HG03039 (cell line): ENCODE data around the gene PARD3B.
"Not testable (repeated sequence)": the region's sequence is repeated elsewhere in the genome, so short reads cannot be mapped to it uniquely, and the experiment has no call there.

Source experiments
- ATAC-seq: cut with Tn5 transposase; IDR thresholded peaks from one replicate; pipeline ENCODE4 v1.9.1; 2021; ENCODE audit warnings: mild to moderate bottlenecking, moderate library complexity; ENCODE audit not compliant: unreplicated experiment

Gene PARD3B

DNA sequence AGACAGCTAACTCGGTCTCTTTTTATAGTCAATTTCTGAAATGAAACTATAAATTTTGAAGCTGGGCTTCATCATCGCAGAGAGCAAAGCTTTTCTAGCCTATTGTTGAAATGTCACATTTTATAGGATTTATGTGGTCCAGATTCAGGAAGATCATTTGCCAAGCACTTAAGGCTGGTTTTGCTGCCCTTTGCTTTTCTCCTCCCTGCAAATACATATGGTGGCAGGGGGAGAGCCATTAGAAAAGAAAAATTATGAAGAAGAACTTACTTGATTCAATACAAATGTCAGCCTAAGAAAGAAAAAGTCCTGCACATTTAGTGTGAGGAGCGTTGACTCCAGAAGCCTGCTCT, 930.1 kb downstream of the PARD3B start:
- no peak for ATAC-seq

DNA sequence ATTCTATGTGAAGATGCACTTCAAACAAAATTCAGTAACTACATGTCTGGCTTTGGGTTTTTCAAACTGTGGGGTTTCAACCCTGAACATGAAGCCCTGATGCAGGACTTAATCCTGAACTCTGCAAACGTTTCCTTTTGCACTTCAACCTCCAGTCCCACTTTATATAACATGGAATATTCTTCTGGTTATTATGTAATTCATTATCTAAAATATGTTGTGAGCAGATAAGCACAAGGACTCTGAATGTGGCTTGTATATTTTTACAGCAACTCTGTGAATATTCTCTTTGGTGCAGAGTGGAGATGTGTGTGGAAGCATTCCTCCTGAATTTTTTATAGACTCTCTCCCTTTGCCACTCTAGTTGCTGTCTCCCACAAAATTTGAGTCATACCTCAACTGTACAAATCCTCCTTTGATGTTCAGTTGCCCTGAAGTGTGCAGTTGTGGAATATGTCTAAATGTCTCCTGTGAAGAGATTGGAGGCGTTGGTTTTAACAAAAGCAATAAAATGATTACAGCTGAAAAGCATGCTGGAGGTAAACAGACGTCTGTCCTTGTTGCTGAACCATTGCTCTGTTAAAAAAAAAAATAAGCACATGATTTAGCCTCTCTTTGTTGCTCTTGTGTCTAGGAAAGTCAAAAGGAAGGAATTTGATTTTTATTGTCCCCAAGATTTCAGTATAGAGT, 931.9 kb downstream of the PARD3B start:
- ATAC-seq = no peak

DNA sequence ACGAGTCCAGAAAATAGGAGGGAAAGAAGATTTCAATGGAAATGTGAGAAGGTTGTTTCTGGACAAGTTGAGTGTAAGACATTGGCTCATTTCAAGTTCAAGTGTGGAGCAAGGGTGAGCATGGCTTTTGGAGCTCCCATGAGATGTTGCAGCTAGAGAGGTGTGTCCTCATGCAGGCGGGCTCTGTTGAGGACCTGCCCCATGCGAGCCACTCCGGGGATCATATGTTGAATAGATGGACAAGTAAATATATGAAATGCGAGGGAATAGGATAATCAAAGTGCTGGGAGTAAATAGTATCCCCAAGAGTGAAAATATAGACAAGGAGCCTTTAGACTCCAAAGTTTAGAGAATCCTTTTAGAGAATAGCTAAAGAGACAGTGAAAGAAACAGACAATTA, 936.6 kb downstream of the PARD3B start:
- no peak for ATAC-seq

DNA sequence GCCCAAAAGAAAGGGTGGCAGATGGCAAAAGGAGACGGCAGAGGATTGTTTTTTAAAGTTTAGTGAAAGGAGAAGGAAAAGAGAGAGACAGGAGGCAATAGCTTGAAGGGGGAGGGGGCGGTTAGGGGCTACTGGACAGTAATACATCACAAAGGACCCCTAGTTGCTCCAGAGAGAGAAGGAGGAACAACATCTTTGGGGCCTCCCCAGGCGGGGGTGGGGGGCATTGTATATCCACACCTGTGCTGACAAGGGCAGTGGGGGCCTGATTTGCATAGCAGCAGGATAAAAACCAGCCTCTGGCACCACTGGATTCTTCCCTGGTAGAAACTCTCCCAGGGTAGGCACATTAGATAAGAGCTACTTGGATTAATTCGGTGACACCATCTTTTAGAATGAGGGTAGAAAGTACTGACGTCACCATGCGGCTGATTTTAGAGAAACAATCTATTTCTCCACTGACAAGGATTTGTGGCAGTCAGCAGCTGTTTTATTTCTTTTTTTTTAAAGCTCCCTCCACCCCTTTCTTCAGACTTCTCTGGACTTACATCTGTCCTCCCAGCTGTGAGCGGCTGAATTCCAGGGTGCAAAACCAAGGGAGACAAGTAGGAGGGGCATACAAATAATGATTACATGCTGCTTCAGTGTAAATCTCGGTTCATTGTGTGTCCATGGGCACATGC, 937.3 kb downstream of the PARD3B start:
- no peak for ATAC-seq

DNA sequence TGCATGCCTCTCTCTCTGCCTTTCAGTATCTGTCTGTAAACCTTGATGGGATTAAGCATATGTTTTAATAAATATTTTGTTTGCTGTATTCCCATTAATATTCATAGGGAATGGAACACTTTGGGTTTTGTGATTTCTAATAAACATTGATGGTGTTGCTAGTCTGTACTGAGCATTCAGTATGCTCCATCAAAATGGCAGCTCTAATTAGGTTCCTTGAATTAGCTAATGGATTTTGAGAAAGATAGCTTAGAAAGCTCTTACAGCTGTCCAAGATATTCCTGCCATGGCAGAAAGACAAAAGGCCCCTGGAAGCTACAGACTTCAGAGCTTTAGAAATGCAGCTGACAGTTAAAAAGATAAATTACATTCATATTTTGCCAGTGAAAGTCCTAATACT, 937.8 kb downstream of the PARD3B start:
- no peak for ATAC-seq

DNA sequence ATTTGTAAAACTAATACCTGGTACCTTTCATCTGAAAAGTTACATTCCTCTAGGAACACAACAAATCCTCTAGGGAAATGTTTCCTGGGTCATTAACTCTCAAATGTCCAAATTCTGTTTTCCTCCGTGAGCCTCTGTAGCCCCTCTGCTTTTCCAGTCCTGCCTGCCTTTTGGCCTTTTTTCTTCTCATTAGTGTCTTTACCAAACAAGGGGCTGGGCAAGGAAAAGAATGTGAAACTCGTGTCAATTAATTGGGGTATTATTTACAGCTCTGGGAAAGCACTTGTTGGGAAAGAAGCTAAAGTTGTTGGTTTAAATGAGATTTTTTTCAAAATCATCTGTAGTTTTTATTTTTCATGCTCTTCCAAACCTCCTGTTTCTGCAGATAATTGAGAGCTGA, 938.9 kb downstream of the PARD3B start:
- ATAC-seq = no peak

DNA sequence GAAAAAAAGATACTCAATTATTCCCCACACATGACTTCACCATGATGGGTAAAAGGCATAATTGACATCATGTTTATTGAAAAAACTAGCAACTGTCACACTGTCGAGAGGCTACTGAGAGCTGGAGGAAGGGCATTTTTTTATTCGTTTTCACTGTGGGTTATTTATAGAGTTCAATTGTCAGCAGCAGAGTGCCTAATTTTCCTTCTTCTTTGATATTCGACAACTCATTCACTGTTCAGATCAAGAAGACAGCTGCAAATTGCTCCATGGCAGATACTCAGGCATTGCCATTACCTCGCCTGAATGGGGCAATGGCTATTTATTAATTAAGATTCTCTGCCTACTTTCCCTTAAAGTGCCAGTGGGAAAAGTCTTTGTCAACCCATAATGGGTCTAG, 939.5 kb downstream of the PARD3B start:
- no peak for ATAC-seq

DNA sequence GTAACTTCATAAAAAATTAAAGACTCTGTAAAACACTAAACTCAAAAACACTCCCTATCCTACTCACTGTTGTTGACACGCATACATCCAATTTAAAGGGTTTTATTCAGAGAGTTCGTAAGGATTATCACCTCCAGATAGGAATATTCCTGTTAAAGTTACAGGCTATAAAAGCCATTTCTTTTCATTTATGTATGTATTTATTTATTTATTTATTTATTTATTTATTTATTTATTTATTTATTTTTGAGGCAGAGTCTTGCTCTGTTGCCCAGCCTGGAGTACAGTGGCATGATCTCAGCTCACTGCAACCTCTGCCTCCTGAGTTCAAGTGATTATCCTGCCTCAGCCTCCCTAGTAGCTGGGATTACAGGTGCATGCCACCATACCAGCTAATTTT, 948.3 kb downstream of the PARD3B start:
- ATAC-seq = not testable (repeated sequence)

DNA sequence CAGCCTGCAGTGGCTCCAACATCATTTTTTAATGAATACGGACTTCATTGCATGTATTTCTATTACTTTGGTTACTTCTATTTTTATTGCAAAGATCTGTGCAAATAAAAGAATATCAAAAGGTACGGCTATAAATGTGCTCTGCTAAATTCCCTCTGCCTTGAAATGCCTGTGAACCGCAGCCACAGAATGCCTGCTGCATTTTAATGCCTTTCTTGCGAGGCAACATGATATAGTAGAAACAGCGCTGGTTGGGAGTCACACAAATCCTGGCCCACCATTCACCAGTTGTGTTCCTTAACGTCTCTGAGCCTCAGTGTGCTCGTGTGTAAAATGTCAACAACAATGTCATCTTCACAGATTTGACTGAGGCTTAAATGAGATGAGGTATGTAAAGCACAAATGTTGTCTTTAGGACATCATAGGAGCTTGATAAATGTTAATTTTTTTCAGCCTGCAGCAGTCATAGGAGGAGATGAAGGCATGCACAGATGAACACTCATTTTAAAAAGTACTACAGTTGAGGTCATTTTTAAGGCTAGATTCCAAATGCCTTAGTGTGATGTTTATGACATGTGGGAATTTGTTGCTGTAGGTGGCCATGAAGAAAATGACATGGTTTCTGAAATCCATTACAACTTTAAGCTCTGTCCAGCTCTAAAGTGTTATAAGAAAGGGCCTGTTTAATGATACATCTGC, 949.4 kb downstream of the PARD3B start:
- no peak for ATAC-seq

DNA sequence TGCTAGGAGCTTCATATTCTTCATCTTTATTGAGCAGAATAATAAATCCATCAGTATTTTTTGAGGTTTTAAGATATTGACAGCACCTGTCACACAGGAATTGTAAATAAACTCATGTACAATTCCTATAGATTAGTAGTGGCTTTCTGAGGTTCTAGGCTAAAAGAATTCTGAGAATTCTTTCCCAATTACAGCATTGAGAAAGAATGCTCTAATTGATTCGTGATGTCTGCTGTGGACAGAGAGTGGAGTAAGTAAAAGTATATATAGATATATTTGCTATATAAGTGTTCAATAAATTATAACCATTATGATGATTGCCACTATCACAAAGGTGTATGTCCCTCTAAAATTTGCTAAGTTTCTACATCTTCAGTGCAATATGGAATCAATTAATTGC, 950.5 kb downstream of the PARD3B start:
- ATAC-seq = no peak

DNA sequence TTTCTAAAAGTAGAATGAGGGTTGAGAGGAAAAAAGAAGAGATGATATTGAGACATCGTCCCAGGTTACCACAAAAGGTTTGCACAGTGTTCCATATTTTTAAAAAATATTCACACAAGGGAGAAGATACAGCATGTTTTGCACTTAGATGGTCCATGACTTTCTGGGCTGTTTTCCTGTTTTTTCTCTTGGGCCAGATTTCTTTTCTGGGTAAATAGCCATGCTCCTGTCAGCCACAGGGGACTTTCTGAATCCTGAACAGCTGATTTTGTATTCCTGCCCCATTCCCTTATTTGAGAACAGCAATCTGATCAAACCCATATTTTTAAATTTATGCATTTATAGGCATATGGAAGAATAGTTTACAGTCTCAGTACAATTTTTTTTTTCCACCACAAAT, 951.1 kb downstream of the PARD3B start:
- ATAC-seq = no peak

DNA sequence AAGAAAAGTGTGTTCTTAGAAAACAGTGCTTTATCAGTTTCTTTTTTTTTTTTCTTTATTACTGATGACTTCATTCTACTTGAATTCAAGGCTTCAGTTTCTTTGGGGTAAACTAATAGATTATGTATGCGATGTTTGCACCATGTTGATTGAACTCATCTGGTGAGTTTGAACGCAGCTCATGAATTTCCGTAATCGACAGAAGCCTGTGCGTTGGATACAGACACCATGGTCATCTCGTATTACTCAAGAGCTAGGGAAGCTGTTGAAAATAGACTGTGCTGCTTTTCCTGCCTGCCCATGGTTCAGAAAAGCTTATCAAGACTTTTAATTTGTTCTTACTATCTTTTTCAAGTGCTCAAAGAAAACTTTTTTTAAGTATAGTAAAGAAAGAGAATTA, 951.5 kb downstream of the PARD3B start:
- ATAC-seq = no peak

DNA sequence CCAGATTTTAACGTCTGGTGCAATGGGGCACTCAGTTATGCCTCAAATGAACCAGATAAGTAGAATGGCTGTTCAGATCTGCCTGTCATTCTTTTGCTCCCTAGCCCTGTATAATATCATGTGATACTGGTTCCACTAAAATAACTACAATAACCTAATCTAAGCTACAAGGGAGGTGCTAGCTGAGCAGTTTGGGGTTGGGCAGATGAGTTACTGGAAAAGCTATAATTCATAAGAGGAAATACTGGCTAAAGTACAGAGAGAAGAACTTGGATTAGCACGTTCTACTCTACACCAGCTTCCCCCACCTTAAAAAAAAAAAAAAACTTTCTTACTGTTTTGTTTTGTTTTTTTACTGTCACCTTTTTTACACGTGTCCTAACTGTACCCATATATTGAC, 953.7 kb downstream of the PARD3B start:
- ATAC-seq = no peak

DNA sequence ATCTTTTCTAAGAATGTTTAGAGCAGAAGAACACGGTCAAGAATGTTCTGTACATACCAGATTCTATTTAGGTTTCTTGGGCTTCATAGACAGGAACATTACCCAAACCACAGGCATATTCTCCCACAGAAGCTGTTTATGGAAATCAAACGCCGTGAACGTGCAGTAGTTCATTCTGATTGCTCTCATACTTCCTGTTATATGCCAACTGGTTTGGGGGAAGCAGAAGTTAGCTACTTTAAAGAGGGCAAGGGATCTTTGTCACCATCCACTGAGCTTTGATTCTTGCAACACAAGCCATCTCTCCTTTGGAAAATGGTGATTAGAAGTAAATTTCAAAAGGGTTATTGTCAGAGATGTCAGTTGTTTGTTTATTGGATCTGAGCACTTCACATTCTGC, 954.8 kb downstream of the PARD3B start:
- no peak for ATAC-seq

DNA sequence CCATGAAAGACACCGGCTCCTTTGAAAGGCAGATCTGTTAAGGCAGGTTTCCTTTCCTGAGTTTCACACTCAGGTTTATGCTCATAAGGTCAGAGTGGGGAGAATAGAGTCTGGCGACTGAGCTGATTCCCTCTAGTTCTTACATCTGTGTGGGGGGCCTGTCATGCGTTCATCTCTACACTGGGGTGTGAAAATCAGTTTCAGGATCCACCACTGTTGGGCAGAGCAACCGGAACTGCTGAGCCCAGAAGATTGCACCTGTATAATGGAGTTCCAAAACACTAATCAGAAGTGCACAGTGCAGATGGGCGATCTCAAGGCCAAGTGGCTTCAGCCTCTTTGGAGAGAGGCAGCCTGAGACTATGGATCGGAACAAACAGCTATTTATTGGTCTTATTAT, 955.7 kb downstream of the PARD3B start:
- ATAC-seq = no peak

DNA sequence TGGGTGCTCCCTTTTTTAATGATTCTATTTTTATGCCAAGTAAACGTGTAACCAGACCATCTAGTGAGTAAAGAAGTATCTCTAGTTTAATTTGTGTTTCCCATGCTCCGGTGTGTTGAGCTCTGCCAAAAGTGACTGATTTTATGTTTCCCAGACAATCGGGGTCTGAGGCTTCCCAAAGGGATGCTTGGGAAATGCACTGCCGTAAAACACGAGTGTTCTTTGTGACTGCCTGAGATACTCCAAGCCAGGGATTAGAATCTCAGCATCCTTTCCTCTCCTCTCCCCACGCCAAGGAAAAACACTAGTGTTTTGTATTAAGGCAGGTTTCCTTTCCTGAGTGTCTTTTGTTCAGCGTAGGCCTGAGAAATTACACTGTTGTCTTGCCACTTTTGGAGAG, 956.6 kb downstream of the PARD3B start:
- no peak for ATAC-seq

DNA sequence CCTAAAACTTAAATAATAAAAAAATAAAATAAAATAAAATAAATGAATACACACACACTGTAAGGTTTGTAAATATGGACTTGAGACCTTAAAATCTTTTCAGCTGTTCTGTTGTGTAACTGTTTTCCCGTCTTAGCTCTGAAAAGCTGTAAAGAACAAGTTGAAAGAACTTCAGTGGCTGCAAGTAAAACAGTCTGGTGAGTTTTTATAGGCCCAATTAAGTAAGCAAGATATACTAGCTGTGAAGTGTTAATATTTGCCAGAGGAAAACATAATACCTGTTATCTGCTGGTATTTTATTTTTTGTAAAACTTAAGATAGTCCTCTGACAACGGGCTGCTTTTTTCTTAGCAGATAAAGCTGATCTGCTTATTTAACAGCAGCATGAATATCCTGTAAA, 960.1 kb downstream of the PARD3B start:
- no peak for ATAC-seq

DNA sequence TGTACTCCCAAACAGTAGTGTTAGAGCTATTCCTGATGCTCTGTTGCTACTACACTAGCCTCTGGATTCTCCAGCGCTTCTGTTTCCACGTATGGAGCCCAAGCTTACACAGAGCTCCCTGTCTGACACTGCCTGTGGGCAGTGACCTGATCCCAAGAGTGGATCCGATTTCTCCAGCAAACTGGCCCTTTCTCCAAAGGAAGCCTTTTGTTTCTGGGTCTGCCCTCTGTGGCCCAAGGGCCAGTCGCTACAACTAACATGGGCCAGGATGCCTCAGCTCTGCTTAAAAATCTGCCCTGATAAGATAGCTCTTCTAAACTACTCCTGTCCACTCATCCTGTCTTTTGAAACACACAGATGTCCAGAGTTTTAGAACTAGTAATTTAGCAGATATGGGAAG, 964.4 kb downstream of the PARD3B start:
- ATAC-seq = no peak

DNA sequence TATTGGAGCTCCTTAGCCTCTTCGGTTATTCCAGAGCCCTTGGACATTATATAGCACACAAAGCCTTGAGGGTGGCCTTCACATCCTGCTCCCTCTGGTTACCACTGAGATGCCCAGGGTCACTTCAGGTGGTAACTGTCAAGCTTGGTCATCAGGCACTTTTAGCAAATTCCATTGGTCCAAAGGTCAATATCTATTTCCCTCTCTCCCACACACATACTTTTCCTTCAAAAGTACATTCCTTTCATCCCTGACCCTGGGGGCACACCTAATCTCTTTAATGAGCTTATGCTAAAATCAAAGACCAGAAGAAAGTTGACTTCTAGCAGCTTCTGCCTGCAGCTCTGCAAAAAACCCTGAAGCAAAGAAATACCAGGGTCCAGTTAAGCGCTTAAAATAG, 965.1 kb downstream of the PARD3B start:
- no peak for ATAC-seq

DNA sequence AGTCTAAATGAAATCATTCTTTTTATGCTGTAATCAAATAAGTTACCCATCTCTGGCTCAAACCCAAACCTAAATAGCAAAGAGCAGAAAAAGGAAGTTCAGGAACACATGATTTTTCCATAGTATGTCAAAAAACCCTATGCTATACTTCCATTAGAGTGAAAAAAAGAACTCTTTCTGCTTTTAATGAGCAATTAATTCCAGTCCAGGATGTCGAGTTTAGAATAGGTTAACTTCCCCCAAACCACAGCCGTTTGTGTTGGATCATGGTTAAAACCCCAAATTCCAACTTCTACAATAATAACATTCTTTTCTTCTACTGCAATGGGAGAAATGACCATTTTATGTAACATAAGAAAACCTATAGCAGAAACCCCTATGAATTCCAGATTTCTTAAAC, 965.9 kb downstream of the PARD3B start:
- no peak for ATAC-seq

DNA sequence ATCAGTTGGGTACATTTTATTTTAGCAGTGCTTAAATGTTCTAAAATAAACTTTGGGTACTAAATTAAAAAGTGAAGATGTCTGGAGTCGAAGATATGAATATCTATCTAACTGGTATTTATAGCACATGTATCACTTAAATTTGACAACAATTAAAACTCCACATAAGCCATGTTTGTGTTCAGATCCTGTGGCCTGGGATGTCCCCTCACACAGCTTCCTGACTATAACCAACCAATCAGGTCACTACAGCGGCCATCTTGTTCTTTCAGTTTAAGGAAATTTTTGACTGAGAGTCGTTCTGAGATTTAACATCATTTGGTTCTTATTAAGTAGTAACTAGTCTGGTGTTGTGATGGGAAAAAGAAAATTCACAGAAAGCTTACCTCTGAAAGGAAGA, 966.4 kb downstream of the PARD3B start:
- ATAC-seq = no peak

DNA sequence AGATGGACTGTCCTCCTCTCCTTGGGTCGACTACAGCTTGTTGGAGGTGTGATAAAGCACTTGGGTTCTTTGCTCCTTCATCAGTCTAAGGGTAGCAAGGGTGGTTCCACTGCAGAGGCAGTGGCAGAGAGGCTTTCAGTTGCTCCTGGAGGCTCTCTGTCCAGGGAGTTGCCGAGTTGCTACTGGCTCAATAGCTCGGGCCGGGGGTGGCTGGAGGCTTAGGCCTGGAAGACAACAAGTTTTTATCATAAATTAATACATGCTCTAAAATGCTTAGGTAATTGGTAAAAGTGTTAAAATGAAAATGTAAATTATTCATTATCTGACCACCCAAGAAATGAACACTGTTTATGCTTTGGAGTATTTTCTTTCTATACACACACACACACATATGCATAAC, 975.0 kb downstream of the PARD3B start:
- no peak for ATAC-seq
